SH-SY5Y (cell line): ENCODE data around the gene DIS3L2.

Experiments used
- GATA2 ChIP-seq: IDR thresholded peaks from 2 replicates; pipeline ENCODE4 v1.6.1; 2011; ENCODE audit warnings: mild to moderate bottlenecking, low read depth, low read length
- GATA3 ChIP-seq: IDR thresholded peaks from 2 replicates; pipeline ENCODE4 v1.6.1; 2011; ENCODE audit warnings: low read depth, mild to moderate bottlenecking, low read length, moderate library complexity

- TF ChIP-seq GATA2 (no peak), GATA3 (no peak)
Observed at GRCh38 chr2:232225429-232225828, 263.9 kb downstream of the DIS3L2 start.
